T-cell (primary cell): Measurements from ENCODE around the gene SYT3. TPM values are rescaled to one million over a fixed set of nuclear protein-coding genes. Genes with fewer than 3 reads are reported as not detected.

Experiments
- ATAC-seq, 4 experiments: fragments of 200-7000 bp in 3 of 4; fragments of 150-1000 bp in 1 of 4; cut with Tn5 transposase; replicated peaks in 1 of 4; 1 replicate in 3 of 4; 2 replicates in 1 of 4; pipeline ENCODE4 v1.10.0; 2021; ENCODE audit warnings: moderate library complexity in 3 of 4, mild to moderate bottlenecking in 2 of 4, moderate number of reproducible peaks in 1 of 4
- CTCF ChIA-PET, 2 donors: fragments of 300-600 bp; sonication (Branson Sonifier 250); formaldehyde crosslinking; loops; one replicate each; lab custom pipeline; 2022; ENCODE audit warnings: antibody characterized with exemption in 2 of 2; lab: Charles Lee
- POLR2A ChIA-PET, 2 donors: fragments of 300-600 bp; sonication (Branson Sonifier 250); formaldehyde crosslinking; loops; one replicate each; lab custom pipeline; 2022; ENCODE audit warnings: antibody characterized with exemption in 2 of 2; lab: Charles Lee
- DNase-seq, 35 experiments: peaks; one replicate each; pipeline versions ENCODE4 v3.0.0 to v3.0.0-alpha.2; 2013 to 2023
- H3K27ac ChIP-seq: one replicate; pipeline ENCODE4 v1.5.1; 2013; ENCODE audit warnings: low read length
- H3K27me3 ChIP-seq, 2 experiments: replicated peaks in 1 of 2; 1 replicate in 1 of 2; 2 replicates in 1 of 2; pipeline versions ENCODE4 v1.6.1 to v1.7.0; 2013; ENCODE audit warnings: low read length in 1 of 2, mixed read lengths in 1 of 2; ENCODE audit not compliant: control insufficient read depth in 2 of 2, insufficient read depth in 2 of 2; ENCODE audit errors: extremely low read depth in 1 of 2
- H3K36me3 ChIP-seq, 2 donors: 1 replicate in 1 of 2; 2 replicates in 1 of 2; pipeline versions ENCODE4 v1.6.1 to v1.7.0; 2013; ENCODE audit warnings: low read length in 1 of 2; ENCODE audit not compliant: control insufficient read depth in 2 of 2, insufficient read depth in 1 of 2; ENCODE audit errors: extremely low read depth in 1 of 2
- H3K4me1 ChIP-seq, 2 experiments: 1 replicate in 1 of 2; 2 replicates in 1 of 2; pipeline versions ENCODE4 v1.6.1 to v1.7.0; 2013; ENCODE audit warnings: low read length in 2 of 2, mixed read lengths in 1 of 2; ENCODE audit not compliant: insufficient read depth in 2 of 2, control insufficient read depth in 1 of 2; ENCODE audit errors: extremely low read depth in 1 of 2
- H3K4me3 ChIP-seq, 2 donors: 1 replicate in 1 of 2; 2 replicates in 1 of 2; pipeline versions ENCODE4 v1.5.1 to v1.7.0; 2013; ENCODE audit warnings: mild to moderate bottlenecking in 2 of 2, low read length in 1 of 2, moderate library complexity in 1 of 2; ENCODE audit not compliant: control insufficient read depth in 1 of 2; ENCODE audit errors: extremely low read depth in 1 of 2
- H3K9me3 ChIP-seq: 2 replicates; pipeline ENCODE4 v1.7.0; 2013
- H3K27ac Mint-ChIP-seq, 2 donors: one replicate each; pipeline ENCODE4 v1.8.0; 2020 to 2021; ENCODE audit warnings: mild to moderate bottlenecking in 2 of 2, mixed read lengths in 2 of 2
- H3K27me3 Mint-ChIP-seq, 2 donors: one replicate each; pipeline ENCODE4 v1.8.0; 2021 to 2022; ENCODE audit warnings: mixed read lengths in 2 of 2
- H3K36me3 Mint-ChIP-seq: one replicate; pipeline ENCODE4 v1.8.0; 2021; ENCODE audit warnings: mixed read lengths
- H3K4me1 Mint-ChIP-seq, 3 donors: one replicate each; pipeline ENCODE4 v1.8.0; 2020 to 2022; ENCODE audit warnings: mixed read lengths in 3 of 3, mild to moderate bottlenecking in 1 of 3
- H3K4me3 Mint-ChIP-seq, 3 donors: one replicate each; pipeline ENCODE4 v1.8.0; 2020 to 2022; ENCODE audit warnings: mild to moderate bottlenecking in 3 of 3, mixed read lengths in 3 of 3, moderate library complexity in 3 of 3
- H3K9me3 Mint-ChIP-seq, 3 donors: one replicate each; pipeline ENCODE4 v1.8.0; 2020 to 2022; ENCODE audit warnings: mixed read lengths in 3 of 3
- WGBS: methylation state at CpG from one replicate; pipeline ENCODE4 v1.1.5; 2013; ENCODE audit warnings: missing lambda C conversion rate; ENCODE audit not compliant: insufficient coverage; 5-methylcytosine and 5-hydroxymethylcytosine counted together
- total RNA-seq, 35 experiments: library from RNA in 6 of 35; stranded (reverse) in 6 of 35; fragments of 120-200 nt in 1 of 35; gene quantifications; one replicate each; pipeline versions ENCODE4 v1.2.1 to v1.2.4 and lab custom pipeline; 2013 to 2026

SYT3 gene
- total RNA-seq, 5 donors from 2014 or later (not counting 1 experiment from before 2014, with no cell fraction given): 0.41 to 0.68 (median 0.57) TPM; not detected in 2

DNA sequence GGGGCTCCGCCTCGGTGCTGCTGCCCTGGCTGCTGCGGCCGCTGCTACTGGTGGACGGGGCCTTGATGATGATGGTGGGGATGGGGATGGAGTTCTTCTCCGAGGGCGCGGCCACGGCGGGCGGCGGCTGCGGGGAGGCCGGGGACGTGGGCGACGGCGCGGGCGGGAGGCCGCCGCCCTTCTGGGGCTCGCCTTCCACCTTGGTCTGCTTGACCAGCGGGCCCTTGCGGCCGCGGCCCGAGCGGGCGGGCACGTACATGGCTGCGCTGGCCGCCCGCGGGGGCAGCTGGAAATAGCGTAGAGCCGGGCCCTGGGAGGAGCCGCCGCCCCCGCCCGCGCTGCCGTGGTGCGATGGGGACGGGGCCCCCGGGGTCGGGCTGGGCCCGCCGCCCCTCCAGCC is 28.7 kb upstream of the SYT3 start:
- peaks cover 0 to 2% (median 2%) of the 10 kb centered on the region in 3 donors for H3K4me1 Mint-ChIP-seq
- ChIA-PET POLR2A (no interaction called here), CTCF (no interaction called here)
- no peak overlapping the region for H3K27ac Mint-ChIP-seq
- DNase-seq (no peak), ATAC-seq (no peak)
- Histone ChIP-seq H3K27me3 (peaks cover 6 to 70% of the 10 kb centered on the region in 2 experiments), H3K4me1 (peaks cover 0 to 7% of the 10 kb centered on the region in 2 experiments), H3K36me3 (no peaks in the 10 kb centered on the region), H3K27ac (no peak overlapping the region), H3K4me3 (no peak overlapping the region), H3K9me3 (no peaks in the 10 kb centered on the region)
- H3K9me3 Mint-ChIP-seq: no peaks in the 10 kb centered on the region
- no peak overlapping the region for H3K4me3 Mint-ChIP-seq
- peaks cover 42 to 56% of the 10 kb centered on the region in 2 donors for H3K27me3 Mint-ChIP-seq
- no peaks in the 10 kb centered on the region for H3K36me3 Mint-ChIP-seq
- 12% methylated on average over 42 of the region's 49 CpGs for WGBS

DNA sequence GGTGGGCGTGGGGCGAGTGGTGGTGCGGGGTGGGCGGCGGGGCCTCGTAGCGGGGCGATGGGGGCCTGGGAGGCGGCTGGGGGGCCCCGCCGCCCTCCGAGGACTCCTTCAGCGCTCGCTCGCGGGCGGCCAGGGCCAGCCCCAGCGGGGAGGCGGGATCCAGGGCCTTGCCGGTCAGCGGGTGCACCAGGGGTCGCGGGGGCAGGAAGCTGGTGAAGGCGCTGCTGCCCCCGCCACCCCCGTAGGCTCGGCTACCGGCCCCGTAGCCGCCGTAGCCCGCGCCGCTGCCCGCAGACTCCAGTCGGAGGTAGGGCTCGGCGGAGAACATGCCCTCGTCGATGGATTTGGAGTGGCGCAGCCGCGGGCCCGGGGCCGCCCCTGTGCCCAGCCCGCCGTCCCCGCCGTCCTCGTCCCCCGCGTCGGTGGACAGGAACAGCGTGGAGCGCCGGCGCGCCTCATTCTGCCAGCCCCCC is 28.1 kb upstream of the SYT3 start:
- Mint-ChIP-seq H3K27ac (no peak overlapping the region), H3K4me3 (no peak overlapping the region), H3K4me1 (peaks cover 0 to 2% (median 0%) of the 10 kb centered on the region in 3 donors), H3K36me3 (no peaks in the 10 kb centered on the region), H3K27me3 (peaks cover 42 to 56% of the 10 kb centered on the region in 2 donors), H3K9me3 (no peaks in the 10 kb centered on the region)
- DNase-seq (no peak), ATAC-seq (no peak)
- POLR2A ChIA-PET: no interaction called here
- 8% methylated on average over 56 of the region's 58 CpGs for WGBS
- Histone ChIP-seq H3K4me3 (no peak overlapping the region), H3K9me3 (no peaks in the 10 kb centered on the region), H3K36me3 (no peaks in the 10 kb centered on the region), H3K4me1 (peaks cover 0 to 7% of the 10 kb centered on the region in 2 experiments), H3K27ac (no peak overlapping the region), H3K27me3 (peaks cover 9 to 68% of the 10 kb centered on the region in 2 experiments)
- CTCF ChIA-PET: no interaction called here

DNA sequence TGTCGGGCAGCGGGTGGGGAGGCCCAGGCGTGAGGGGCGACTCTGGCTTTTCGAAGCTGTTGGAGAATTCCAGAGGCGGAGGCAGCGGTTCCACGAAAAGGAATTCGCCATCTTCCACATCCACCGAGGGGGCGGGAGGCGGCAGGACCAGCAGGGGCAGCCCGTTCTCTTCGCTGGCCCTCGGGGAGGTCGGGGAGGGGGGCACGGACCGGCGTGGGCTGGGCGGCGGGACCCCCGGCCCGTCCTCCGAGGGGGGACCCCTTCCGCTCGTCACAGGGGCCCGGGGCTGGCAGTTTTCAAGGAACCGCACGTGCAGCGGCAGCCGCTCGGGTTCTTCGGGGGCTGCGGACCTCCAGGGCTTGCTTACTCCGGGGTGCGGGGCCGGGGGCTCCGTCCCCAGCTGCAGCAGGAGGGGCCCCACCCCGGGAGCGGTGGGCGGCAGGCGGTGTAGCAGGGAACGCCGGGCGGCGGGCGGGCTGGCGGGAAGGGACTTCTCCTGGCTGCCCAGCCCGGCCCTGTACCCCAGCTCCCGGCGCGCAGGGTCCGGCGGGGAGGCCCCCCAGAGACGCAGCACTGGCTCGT is 27.6 kb upstream of the SYT3 start:
- no peaks in the 10 kb centered on the region for H3K9me3 Mint-ChIP-seq
- CTCF ChIA-PET: no interaction called here
- 10% methylated on average over 48 of the region's 56 CpGs for WGBS
- Histone ChIP-seq H3K9me3 (no peaks in the 10 kb centered on the region), H3K4me3 (no peak overlapping the region), H3K27ac (no peak overlapping the region), H3K36me3 (no peaks in the 10 kb centered on the region), H3K27me3 (peaks cover 9 to 64% of the 10 kb centered on the region in 2 experiments), H3K4me1 (peaks cover 0 to 7% of the 10 kb centered on the region in 2 experiments)
- no peak for DNase-seq
- peaks cover 44 to 57% of the 10 kb centered on the region in 2 donors for H3K27me3 Mint-ChIP-seq
- ATAC-seq: no peak
- no peak overlapping the region for H3K27ac Mint-ChIP-seq
- no peaks in the 10 kb centered on the region for H3K36me3 Mint-ChIP-seq
- POLR2A ChIA-PET: no interaction called here
- no peak overlapping the region for H3K4me3 Mint-ChIP-seq
- H3K4me1 Mint-ChIP-seq: peaks cover 0 to 2% (median 0%) of the 10 kb centered on the region in 3 donors

DNA sequence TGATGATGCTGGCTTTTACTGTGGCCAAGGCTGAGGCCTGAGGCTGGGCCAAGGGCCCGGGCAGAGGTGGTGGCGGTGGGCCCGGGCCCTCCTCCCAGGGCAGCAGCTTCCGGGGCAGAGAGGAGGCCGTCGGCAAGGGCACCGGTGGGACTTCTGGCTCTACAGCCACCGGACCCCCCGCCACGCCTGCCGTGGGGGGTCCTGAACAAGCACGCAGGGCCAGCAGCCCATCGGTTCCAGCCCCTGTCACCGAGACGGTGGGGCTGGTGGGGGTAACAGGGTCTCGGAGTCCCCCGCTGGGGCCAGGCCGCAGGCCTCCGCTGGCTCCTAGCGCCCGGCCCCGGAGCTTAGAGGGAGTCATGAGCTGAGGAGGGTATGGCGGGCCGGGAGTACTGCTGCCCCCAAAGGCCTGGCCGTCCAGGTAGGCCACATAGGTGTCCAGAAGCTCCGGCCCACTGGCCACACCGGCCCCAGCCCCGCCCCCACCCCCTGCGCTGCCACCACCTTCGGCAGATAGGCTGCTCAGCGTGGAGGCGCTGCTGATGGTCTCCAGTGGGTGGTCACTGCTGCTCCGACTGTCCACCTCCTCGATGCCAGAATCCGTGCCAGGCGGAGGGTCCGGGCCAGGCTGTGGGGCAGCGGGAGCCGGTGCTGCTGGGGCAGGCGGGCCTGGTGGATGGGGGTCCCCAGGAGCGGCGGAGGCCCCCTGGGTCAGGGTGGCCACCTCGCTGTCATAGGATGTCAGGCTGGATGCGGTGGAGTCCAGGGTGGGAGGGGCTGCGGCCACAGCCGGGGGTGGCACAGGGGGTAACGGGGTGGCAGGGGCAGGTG is 26.9 kb upstream of the SYT3 start:
- Histone ChIP-seq H3K27ac (no peak overlapping the region), H3K36me3 (no peaks in the 10 kb centered on the region), H3K4me3 (no peak overlapping the region), H3K4me1 (peaks cover 0 to 7% of the 10 kb centered on the region in 2 experiments), H3K9me3 (no peaks in the 10 kb centered on the region), H3K27me3 (peaks cover 9 to 64% of the 10 kb centered on the region in 2 experiments)
- ChIA-PET CTCF (no interaction called here), POLR2A (no interaction called here)
- Mint-ChIP-seq H3K27me3 (peaks cover 41 to 55% of the 10 kb centered on the region in 2 donors), H3K36me3 (no peaks in the 10 kb centered on the region), H3K4me1 (peaks cover 0 to 2% (median 0%) of the 10 kb centered on the region in 3 donors), H3K4me3 (peak overlapping the region in 1 of 3 donors; percentile 23), H3K9me3 (no peaks in the 10 kb centered on the region), H3K27ac (no peak overlapping the region)
- ATAC-seq (no peak), DNase-seq (no peak)
- WGBS: 27% methylated on average over 38 of the region's 47 CpGs

DNA sequence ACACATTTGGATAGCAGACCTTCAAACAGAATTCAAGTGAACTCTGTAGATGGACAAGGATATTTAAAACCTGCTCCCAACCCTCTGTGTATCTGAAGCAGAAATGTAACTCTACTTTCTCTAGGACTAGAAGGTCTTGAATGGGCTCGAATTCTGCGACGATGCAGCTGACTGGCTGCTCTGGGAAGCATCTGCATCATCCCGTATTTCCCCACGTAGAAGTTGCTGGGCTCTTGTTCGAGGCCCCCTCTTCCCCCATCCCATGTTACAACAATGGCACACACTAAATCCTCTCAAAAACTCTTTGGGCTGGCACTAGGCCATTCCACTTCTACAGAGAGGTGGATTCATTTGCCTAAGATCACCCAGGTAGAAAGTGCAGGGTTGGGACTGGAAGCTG is 24.5 kb upstream of the SYT3 start:
- H3K4me3 ChIP-seq: no peak overlapping the region
- Mint-ChIP-seq H3K4me3 (no peak overlapping the region), H3K27me3 (peaks cover 35 to 45% of the 10 kb centered on the region in 2 donors), H3K36me3 (no peaks in the 10 kb centered on the region), H3K27ac (no peak overlapping the region), H3K4me1 (peaks cover 0 to 2% (median 2%) of the 10 kb centered on the region in 3 donors), H3K9me3 (no peaks in the 10 kb centered on the region)
- H3K27me3 ChIP-seq: peaks cover 4 to 64% of the 10 kb centered on the region in 2 experiments
- peaks cover 0 to 8% of the 10 kb centered on the region in 2 experiments for H3K4me1 ChIP-seq
- no peaks in the 10 kb centered on the region for H3K36me3 ChIP-seq
- CTCF ChIA-PET: no interaction called here
- 85% methylated on average over 6 of the region's 6 CpGs for WGBS
- H3K27ac ChIP-seq: no peak overlapping the region
- POLR2A ChIA-PET: no interaction called here
- ATAC-seq (no peak), DNase-seq (no peak)
- H3K9me3 ChIP-seq: no peaks in the 10 kb centered on the region

DNA sequence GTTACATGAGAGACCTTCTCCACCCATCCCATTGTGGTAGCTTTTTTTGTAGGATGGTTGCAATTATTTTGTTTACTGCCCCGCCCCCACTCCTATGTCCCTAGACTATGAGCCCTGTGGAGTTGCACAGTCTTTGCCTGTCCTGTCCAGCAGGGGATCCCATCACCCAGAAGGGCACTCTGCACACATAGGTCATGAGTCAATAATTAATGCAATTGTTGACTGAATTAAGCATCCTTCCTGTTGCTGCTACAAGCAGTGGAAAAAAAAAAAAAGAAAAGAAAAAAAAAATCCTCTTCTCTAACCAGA is 23.8 kb upstream of the SYT3 start:
- no peak for ATAC-seq
- ChIA-PET POLR2A (no interaction called here), CTCF (no interaction called here)
- Histone ChIP-seq H3K27ac (no peak overlapping the region), H3K9me3 (no peaks in the 10 kb centered on the region), H3K36me3 (no peaks in the 10 kb centered on the region), H3K27me3 (peaks cover 4 to 66% of the 10 kb centered on the region in 2 experiments), H3K4me1 (peaks cover 0 to 16% of the 10 kb centered on the region in 2 experiments), H3K4me3 (no peak overlapping the region)
- Mint-ChIP-seq H3K4me3 (no peak overlapping the region), H3K4me1 (peaks cover 2 to 6% (median 4%) of the 10 kb centered on the region in 3 donors), H3K27me3 (peaks cover 37 to 46% of the 10 kb centered on the region in 2 donors), H3K36me3 (no peaks in the 10 kb centered on the region), H3K9me3 (peaks cover 0 to under 1% (median 0%) of the 10 kb centered on the region in 3 donors), H3K27ac (no peak overlapping the region)
- DNase-seq: no peak
- no CpG with 5 or more reads among the region's 1 CpG for WGBS
